Upper lobe of left lung (tissue), 6 donors: ENCODE data around the gene CD300A. TPM values are rescaled to one million over a fixed set of nuclear protein-coding genes. Genes with fewer than 3 reads are reported as not detected.

Source experiments
- ATAC-seq, 2 donors: fragments of 200-7000 bp; cut with Tn5 transposase; one replicate each; pipeline ENCODE4 v1.9.1; 2022; ENCODE audit warnings: mild to moderate bottlenecking in 2 of 2, moderate library complexity in 2 of 2; ENCODE audit not compliant: low FRiP score in 2 of 2
- DNase-seq, 2 donors: peaks; one replicate each; pipeline ENCODE4 v3.0.0-alpha.2; 2019 to 2020
- H3K27ac ChIP-seq, 4 donors: fragments of 200-600 bp; sonication (generic); one replicate each; pipeline ENCODE4 v1.5.1; 2016 to 2019
- H3K27me3 ChIP-seq, 4 donors: fragments of 200-600 bp; sonication (generic); one replicate each; pipeline ENCODE4 v1.5.1; 2017 to 2019
- H3K36me3 ChIP-seq, 4 donors: fragments of 200-600 bp; sonication (generic); one replicate each; pipeline ENCODE4 v1.5.1; 2016 to 2019
- H3K4me1 ChIP-seq, 4 donors: fragments of 200-600 bp; sonication (generic); one replicate each; pipeline ENCODE4 v1.5.1; 2018 to 2019
- H3K4me3 ChIP-seq, 4 donors: fragments of 200-600 bp; sonication (generic); one replicate each; pipeline ENCODE4 v1.5.1; 2017 to 2019; ENCODE audit warnings: mild to moderate bottlenecking in 2 of 4, moderate library complexity in 1 of 4
- H3K9me3 ChIP-seq, 4 donors: fragments of 200-600 bp; sonication (generic); one replicate each; pipeline ENCODE4 v1.5.1; 2018 to 2019
- EP300 ChIP-seq, 4 donors: sonication (generic); formaldehyde crosslinking; IDR thresholded peaks; one replicate each; pipeline ENCODE4 v1.5.1; 2017; ENCODE audit warnings: antibody characterized with exemption in 4 of 4, control low read depth in 2 of 4
- POLR2A ChIP-seq, 4 donors: fragments of 450-650 bp; IDR thresholded peaks; one replicate each; pipeline ENCODE4 v1.5.1; 2016 to 2017; ENCODE audit warnings: antibody characterized with exemption in 4 of 4, mild to moderate bottlenecking in 2 of 4
- POLR2AphosphoS5 ChIP-seq, 2 donors: sonication (generic); formaldehyde crosslinking; IDR thresholded peaks; one replicate each; pipeline ENCODE4 v1.5.1; 2017; ENCODE audit warnings: antibody characterized with exemption in 2 of 2
- WGBS, 2 donors: methylation state at CpG; one replicate each; pipeline ENCODE4 v1.1.5; 2017 to 2018; 5-methylcytosine and 5-hydroxymethylcytosine counted together
- total RNA-seq, 6 donors: library from RNA; depleted of rRNA in 4 of 6; stranded (reverse); fragments of >200 nt in 4 of 6; gene quantifications; one replicate each; pipeline versions ENCODE4 v1.1.0 to v1.2.1, GENCODE V29; 2016 to 2021
- TF ChIP-seq, protein P1 (sequence below), 6 experiments: fragments of 450-650 bp in 4 of 6; fragments of 200-600 bp in 2 of 6; sonication (generic) in 2 of 6; IDR thresholded peaks; one replicate each; pipeline ENCODE4 v1.5.1; 2016 to 2019; ENCODE audit warnings: antibody characterized with exemption in 6 of 6
- donor health status: DM: no; HTN: no; CAD: no; lungs with moderate emphysema.
- donor health status: DM: no; HTN: yes; CAD: no; lungs with severe emphysema.

CD300A gene
- total RNA-seq, 6 donors from 2014 or later = 10.7 to 26.5 (median 18.0) TPM

DNA sequence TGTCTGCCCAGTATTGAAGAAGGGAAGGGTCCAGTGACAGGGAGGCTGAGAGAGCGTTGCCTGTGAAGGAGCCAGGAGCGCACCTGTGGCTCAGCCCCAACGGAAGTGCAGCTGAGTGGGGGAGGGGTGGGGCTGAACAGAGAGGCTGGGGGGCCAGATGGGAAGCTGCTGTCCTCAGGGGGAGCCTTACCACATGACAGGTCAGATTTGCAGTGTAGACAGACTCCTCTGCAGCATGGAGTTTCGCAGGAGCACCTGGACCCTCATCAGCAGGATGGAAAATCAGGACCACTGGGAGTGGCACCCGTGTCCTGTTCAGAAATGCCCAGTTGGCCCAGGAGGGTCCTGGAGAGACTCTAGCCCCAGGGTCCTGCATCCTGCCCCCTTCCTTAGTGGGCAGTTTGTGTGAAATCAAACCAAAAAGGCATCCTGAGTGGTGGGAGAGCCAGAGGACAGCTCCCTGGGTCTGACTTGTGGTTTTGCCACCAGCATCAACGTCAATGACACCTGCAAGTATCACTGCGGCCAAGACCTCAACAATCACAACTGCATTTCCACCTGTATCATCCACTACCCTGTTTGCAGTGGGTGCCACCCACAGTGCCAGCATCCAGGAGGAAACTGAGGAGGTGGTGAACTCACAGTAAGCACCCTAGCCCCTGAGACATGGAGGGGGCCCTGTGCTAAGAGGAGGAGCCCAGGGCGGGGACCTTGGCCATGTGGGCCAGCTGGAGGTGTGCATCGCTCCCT lies 7.8 kb downstream of the CD300A start:
- peak overlapping the region in 1 of 4 donors; percentile 30 for H3K27ac ChIP-seq
- peaks cover 0 to 10% (median 9%) of the 10 kb centered on the region in 4 donors for H3K4me1 ChIP-seq
- no peaks in the 10 kb centered on the region for H3K9me3 ChIP-seq
- no peak for ATAC-seq
- peak in 1 of 2 donors; percentile 34 for DNase-seq
- H3K36me3 ChIP-seq = peaks cover 0 to 3% (median 0%) of the 10 kb centered on the region in 4 donors
- H3K27me3 ChIP-seq = no peaks in the 10 kb centered on the region
- H3K4me3 ChIP-seq = no peak overlapping the region
- peak in 1 of 2 donors; percentile 26 for TF ChIP-seq POLR2AphosphoS5 (IDR thresholded peaks at IDR 0.05)
- no peak for TF ChIP-seq POLR2A (IDR thresholded peaks at IDR 0.05)
- 70 to 73% methylated on average over 6 to 9 of the region's 9 CpGs for WGBS, 2 donors

DNA sequence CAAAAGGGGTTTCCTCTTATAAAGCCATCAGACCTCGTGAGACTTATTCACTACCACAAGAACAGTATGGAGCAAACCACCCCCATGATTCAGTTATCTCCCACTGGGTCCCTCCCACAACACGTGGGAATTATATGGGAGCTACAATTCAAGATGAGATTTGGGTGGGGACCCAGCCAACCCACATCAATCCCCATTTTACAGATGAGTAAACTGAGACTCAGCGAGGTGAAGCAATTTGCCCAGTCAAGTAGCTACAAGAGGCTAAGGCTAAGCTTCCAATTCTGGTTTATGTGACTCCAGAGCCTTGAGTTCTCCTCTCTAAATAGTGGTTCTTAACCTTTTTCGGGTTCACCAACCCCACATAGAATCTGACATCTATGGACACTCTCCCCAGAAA lies 8.8 kb downstream of the CD300A start:
- Histone ChIP-seq H3K27ac (no peak overlapping the region), H3K4me3 (no peak overlapping the region), H3K9me3 (no peaks in the 10 kb centered on the region), H3K4me1 (peaks cover 0 to 10% (median 9%) of the 10 kb centered on the region in 4 donors), H3K27me3 (no peaks in the 10 kb centered on the region), H3K36me3 (peaks cover 0 to 3% (median 0%) of the 10 kb centered on the region in 4 donors)
- WGBS, 2 donors = 84 to 89% methylated on average over 4 of the region's 4 CpGs
- no peak for DNase-seq
- no peak for TF ChIP-seq POLR2A (IDR thresholded peaks at IDR 0.05)
- TF ChIP-seq EP300 (IDR thresholded peaks at IDR 0.05) = no peak
- TF ChIP-seq POLR2AphosphoS5 (IDR thresholded peaks at IDR 0.05) = no peak
- TF ChIP-seq, protein P1, sequence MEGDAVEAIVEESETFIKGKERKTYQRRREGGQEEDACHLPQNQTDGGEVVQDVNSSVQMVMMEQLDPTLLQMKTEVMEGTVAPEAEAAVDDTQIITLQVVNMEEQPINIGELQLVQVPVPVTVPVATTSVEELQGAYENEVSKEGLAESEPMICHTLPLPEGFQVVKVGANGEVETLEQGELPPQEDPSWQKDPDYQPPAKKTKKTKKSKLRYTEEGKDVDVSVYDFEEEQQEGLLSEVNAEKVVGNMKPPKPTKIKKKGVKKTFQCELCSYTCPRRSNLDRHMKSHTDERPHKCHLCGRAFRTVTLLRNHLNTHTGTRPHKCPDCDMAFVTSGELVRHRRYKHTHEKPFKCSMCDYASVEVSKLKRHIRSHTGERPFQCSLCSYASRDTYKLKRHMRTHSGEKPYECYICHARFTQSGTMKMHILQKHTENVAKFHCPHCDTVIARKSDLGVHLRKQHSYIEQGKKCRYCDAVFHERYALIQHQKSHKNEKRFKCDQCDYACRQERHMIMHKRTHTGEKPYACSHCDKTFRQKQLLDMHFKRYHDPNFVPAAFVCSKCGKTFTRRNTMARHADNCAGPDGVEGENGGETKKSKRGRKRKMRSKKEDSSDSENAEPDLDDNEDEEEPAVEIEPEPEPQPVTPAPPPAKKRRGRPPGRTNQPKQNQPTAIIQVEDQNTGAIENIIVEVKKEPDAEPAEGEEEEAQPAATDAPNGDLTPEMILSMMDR (IDR thresholded peaks at IDR 0.05) = no peak
- no peak for ATAC-seq

DNA sequence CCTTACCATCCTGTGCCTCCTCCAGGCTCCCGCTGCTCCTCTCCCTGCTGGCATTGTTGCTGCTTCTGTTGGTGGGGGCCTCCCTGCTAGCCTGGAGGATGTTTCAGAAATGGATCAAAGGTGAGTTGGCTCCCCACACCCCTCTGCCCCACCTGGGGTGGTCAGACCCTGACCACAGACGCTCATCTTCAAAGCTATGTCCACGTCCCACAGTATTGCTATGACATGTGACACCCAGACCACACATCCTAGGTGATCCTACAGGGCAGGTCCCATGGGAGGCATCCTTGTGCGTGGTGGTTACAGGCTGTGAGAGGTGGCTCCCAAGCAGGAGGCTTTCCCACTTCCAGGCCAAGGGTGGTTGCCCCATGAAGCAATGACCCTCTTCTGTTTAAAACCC lies 11.0 kb downstream of the CD300A start:
- no peak for DNase-seq
- no peaks in the 10 kb centered on the region for H3K9me3 ChIP-seq
- 70 to 78% methylated on average over 2 to 4 of the region's 4 CpGs for WGBS, 2 donors
- TF ChIP-seq POLR2A (IDR thresholded peaks at IDR 0.05) = no peak
- TF ChIP-seq EP300 (IDR thresholded peaks at IDR 0.05) = no peak
- no peak for TF ChIP-seq POLR2AphosphoS5 (IDR thresholded peaks at IDR 0.05)
- H3K36me3 ChIP-seq = peaks cover 0 to 3% (median 0%) of the 10 kb centered on the region in 4 donors
- H3K27me3 ChIP-seq = no peaks in the 10 kb centered on the region
- no peak for ATAC-seq
- no peak overlapping the region for H3K4me3 ChIP-seq
- H3K4me1 ChIP-seq = peaks cover 0 to 10% (median 9%) of the 10 kb centered on the region in 4 donors
- peak overlapping the region in 2 of 4 donors; percentile 56 to 64 for H3K27ac ChIP-seq

DNA sequence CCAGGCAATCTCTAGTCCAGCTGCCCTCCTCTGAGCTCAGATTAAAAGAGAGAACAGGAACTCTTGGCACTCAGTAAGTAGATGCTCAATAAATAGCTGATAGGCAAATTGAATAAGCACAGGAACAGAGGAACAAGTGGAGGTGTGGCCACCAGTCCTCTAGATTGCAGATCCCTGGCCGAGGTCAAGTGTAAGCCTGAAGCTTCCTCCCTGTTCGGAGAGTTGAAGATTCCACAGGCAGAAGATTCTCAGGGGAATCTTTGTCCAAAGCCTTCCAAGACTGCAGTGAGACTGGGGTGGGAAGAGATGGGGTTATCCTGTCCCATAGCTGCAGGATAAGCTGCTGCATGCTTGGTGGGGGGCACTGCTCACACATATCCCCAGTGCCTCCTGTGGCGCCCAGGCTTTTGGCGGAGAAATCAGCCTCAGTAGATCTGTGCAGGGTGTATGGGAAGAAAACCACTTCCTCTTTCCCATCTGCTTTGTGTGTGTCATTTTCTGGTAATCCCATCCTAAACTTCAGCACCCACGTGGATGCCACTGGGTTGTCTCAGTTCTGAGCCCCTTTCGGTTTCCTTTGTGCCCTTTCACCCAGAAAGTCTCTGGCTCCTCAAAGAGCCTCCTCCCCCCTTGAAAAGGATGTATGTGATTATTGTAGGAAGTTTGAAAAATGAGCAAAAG lies 12.1 kb downstream of the CD300A start:
- H3K4me3 ChIP-seq = no peak overlapping the region
- ATAC-seq (peak; percentile 52 to 71), DNase-seq (peak in 1 of 2 donors; percentile 63)
- H3K27me3 ChIP-seq = no peaks in the 10 kb centered on the region
- H3K4me1 ChIP-seq = peaks cover 0 to 10% (median 9%) of the 10 kb centered on the region in 4 donors
- 37 to 49% methylated on average over 6 of the region's 6 CpGs for WGBS, 2 donors
- peak overlapping the region; percentile 44 to 79 (median 60) for H3K27ac ChIP-seq
- H3K36me3 ChIP-seq = peaks cover 0 to 3% (median 0%) of the 10 kb centered on the region in 4 donors
- TF ChIP-seq POLR2A (IDR thresholded peaks at IDR 0.05) = peak in 1 of 4 donors; percentile 10
- TF ChIP-seq EP300 (IDR thresholded peaks at IDR 0.05) = no peak
- H3K9me3 ChIP-seq = no peaks in the 10 kb centered on the region

DNA sequence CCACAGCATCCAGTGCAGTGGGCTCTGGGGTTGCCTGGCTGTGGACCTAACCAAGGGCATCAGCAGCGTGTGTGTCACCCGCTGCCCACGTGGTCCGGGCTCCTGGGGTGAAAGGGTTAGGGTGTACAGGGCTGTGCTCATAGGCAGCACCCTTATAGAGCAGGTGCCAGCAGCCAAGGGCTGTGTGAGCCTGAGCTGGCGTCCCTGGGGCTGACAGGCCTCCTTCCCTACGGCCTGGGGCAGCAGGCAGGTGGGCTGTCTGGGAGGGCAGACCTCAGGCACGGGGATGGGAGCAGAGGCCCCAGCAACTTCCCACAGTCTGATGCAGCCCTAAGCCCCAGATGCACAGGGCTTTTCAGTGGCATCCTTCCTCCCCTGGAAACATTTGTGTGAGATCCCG lies 13.9 kb downstream of the CD300A start:
- DNase-seq (peak in 1 of 2 donors; percentile 56), ATAC-seq (no peak)
- no peaks in the 10 kb centered on the region for H3K9me3 ChIP-seq
- H3K4me3 ChIP-seq = no peak overlapping the region
- H3K27me3 ChIP-seq = no peaks in the 10 kb centered on the region
- peaks cover 0 to 10% (median 9%) of the 10 kb centered on the region in 4 donors for H3K4me1 ChIP-seq
- TF ChIP-seq POLR2A (IDR thresholded peaks at IDR 0.05) (no peak), POLR2AphosphoS5 (IDR thresholded peaks at IDR 0.05) (no peak), EP300 (IDR thresholded peaks at IDR 0.05) (no peak)
- TF ChIP-seq, protein P1 (IDR thresholded peaks at IDR 0.05) = no peak
- peaks cover 0 to 6% (median 1%) of the 10 kb centered on the region in 4 donors for H3K36me3 ChIP-seq
- 58 to 77% methylated on average over 1 to 7 of the region's 8 CpGs for WGBS, 2 donors
- no peak overlapping the region for H3K27ac ChIP-seq

DNA sequence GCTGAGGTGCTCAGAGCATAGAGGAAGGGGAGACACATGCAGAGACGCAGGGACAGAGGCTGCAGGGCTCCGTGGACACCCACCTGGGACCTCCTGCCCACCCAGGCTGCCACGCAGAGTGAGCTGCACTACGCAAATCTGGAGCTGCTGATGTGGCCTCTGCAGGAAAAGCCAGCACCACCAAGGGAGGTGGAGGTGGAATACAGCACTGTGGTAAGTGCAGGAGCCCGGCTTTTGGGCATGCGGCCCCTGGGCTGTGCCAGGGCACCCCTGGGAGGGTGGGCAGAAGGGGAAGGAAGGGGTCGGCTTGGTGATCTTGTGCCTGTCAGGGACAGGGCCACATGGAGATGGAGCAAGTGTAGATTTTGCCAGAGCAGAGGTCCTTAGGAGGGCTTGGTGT lies 15.2 kb downstream of the CD300A start:
- Histone ChIP-seq H3K4me1 (peaks cover 0 to 10% (median 9%) of the 10 kb centered on the region in 4 donors), H3K9me3 (no peaks in the 10 kb centered on the region), H3K36me3 (peaks cover 0 to 6% (median 0%) of the 10 kb centered on the region in 4 donors), H3K27me3 (no peaks in the 10 kb centered on the region), H3K4me3 (no peak overlapping the region), H3K27ac (no peak overlapping the region)
- no peak for TF ChIP-seq POLR2AphosphoS5 (IDR thresholded peaks at IDR 0.05)
- TF ChIP-seq EP300 (IDR thresholded peaks at IDR 0.05) = no peak
- TF ChIP-seq, protein P1 (IDR thresholded peaks at IDR 0.05) = no peak
- TF ChIP-seq POLR2A (IDR thresholded peaks at IDR 0.05) = no peak
- ATAC-seq (no peak), DNase-seq (peak in 1 of 2 donors; percentile 44)
- WGBS, 2 donors = 85 to 92% methylated on average over 6 to 7 of the region's 7 CpGs
